GM06990 (cell line): ENCODE data around the gene PTPA.

ENCODE experiments used
- DNase-seq: peaks from one replicate; pipeline ENCODE4 v3.0.0-alpha.2; 2011; ENCODE audit not compliant: insufficient read length; ENCODE audit errors: extremely low read depth
- H3K27me3 ChIP-seq: replicated peaks from 2 replicates; pipeline ENCODE4 v1.6.0; 2011; ENCODE audit warnings: low read length; ENCODE audit not compliant: control insufficient read depth, insufficient read depth
- H3K36me3 ChIP-seq: 2 replicates; pipeline ENCODE4 v1.5.1; 2011; ENCODE audit warnings: low read length; ENCODE audit not compliant: control insufficient read depth, insufficient read depth
- H3K4me3 ChIP-seq: replicated peaks from 2 replicates; pipeline ENCODE4 v1.5.1; 2011; ENCODE audit warnings: low read depth, mild to moderate bottlenecking, control low read depth, low read length
- TF ChIP-seq, protein P1 (sequence below): IDR thresholded peaks from 2 replicates; pipeline ENCODE4 v1.5.1; 2011; ENCODE audit warnings: low read length, control low read depth, mild to moderate bottlenecking, inconsistent platforms; ENCODE audit not compliant: insufficient read depth, poor library complexity, severe bottlenecking

The PTPA gene

DNA sequence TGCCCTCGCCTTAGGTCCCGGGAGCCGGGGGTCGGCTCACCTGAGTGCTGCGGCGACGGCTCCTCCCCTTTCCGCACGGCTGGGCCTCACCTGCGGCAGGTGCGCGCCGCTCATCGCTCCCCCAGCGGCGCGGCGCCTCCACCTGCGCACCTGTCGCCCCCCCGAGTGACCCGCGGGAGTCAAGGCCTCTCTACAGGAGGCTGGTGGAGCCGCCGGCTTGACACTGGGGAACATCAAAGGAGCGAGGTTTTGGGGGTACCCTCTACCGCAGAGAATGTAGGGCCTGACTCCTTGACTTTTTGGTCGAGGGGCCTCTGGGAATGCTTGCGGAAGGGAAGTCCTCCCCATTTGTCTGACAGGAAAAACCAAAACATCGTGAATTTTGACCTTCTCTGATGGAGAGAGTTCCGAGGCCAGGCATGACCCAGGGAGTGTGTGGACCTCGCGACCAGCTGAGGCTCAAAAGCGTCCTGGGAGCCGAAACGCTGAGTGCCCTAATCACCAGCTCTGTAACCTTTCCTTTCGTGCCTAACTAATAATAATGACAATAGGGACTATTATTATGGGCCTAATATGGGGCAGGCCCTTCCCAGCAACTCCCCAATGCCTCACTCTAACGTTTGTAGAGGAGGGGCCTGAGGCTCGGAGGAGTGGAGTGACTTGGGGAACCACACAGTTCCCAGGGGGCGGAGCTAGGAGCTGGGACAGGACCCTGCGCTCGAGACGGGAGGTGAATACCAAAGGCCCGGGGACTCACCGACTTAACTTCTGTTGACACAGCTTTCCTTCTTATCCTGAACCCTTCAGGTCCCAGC, 67.6 kb downstream of the PTPA start:
- no peaks in the 10 kb centered on the region for H3K27me3 ChIP-seq
- TF ChIP-seq, protein P1, sequence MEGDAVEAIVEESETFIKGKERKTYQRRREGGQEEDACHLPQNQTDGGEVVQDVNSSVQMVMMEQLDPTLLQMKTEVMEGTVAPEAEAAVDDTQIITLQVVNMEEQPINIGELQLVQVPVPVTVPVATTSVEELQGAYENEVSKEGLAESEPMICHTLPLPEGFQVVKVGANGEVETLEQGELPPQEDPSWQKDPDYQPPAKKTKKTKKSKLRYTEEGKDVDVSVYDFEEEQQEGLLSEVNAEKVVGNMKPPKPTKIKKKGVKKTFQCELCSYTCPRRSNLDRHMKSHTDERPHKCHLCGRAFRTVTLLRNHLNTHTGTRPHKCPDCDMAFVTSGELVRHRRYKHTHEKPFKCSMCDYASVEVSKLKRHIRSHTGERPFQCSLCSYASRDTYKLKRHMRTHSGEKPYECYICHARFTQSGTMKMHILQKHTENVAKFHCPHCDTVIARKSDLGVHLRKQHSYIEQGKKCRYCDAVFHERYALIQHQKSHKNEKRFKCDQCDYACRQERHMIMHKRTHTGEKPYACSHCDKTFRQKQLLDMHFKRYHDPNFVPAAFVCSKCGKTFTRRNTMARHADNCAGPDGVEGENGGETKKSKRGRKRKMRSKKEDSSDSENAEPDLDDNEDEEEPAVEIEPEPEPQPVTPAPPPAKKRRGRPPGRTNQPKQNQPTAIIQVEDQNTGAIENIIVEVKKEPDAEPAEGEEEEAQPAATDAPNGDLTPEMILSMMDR = no peak
- no peak for DNase-seq

DNA sequence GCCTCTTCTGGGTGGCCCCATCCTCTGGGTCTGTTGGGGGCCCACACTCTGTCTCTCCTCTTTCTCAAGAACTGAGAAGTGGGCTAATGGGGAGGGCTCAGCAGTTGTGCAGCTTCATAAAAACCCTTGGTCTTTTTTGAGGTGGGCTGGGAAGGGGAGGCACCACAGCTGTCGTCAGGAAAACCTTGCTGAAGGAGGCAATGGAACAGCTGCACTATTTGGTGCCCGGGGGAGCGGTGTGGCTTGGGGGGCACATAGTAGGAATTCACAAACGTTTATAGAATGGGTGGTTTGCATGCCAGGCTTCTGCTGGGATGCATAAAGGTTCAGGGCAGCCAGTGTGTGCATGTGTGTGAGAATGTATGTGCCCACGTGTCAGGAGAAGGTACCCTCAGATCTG, 70.0 kb downstream of the PTPA start:
- TF ChIP-seq, protein P1 = no peak
- no peaks in the 10 kb centered on the region for H3K36me3 ChIP-seq
- no peaks in the 10 kb centered on the region for H3K27me3 ChIP-seq
- DNase-seq = no peak
- no peak overlapping the region for H3K4me3 ChIP-seq

More for the DNA sequence above, 67.6 kb downstream of the PTPA start:
- H3K4me3 ChIP-seq = peak overlapping the region; percentile 20; the same call in 1 of the 2 replicates
- H3K36me3 ChIP-seq = no peaks in the 10 kb centered on the region

DNA sequence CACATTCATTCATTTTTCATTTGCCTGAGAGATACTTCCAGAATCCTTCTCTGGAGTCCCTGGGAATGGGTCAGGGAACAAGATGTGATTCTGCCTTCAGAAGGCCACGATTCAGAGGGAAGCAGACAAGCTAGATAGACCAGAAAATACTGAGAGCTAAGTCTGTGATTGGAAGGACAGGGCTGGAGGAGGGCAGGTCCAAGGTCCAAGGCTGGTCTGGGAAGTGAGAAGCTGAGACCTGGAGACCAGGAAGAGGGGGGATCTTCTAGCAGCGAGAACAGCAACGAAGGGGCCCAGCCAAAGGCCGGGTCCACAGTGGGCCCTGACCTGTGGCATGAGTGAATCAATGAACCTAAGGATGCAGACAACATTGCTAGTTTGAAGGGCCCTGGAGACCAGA, 70.9 kb downstream of the PTPA start:
- no peak for DNase-seq
- Histone ChIP-seq H3K4me3 (no peak overlapping the region), H3K27me3 (no peaks in the 10 kb centered on the region), H3K36me3 (no peaks in the 10 kb centered on the region)
- TF ChIP-seq, protein P1 = no peak

GRCh38 chr9:129182625-129183494, 71.6 kb downstream of the PTPA start:
- no peaks in the 10 kb centered on the region for H3K36me3 ChIP-seq
- no peak overlapping the region for H3K4me3 ChIP-seq
- TF ChIP-seq, protein P1 = peak; percentile 36
- DNase-seq = no peak
- no peaks in the 10 kb centered on the region for H3K27me3 ChIP-seq

DNA sequence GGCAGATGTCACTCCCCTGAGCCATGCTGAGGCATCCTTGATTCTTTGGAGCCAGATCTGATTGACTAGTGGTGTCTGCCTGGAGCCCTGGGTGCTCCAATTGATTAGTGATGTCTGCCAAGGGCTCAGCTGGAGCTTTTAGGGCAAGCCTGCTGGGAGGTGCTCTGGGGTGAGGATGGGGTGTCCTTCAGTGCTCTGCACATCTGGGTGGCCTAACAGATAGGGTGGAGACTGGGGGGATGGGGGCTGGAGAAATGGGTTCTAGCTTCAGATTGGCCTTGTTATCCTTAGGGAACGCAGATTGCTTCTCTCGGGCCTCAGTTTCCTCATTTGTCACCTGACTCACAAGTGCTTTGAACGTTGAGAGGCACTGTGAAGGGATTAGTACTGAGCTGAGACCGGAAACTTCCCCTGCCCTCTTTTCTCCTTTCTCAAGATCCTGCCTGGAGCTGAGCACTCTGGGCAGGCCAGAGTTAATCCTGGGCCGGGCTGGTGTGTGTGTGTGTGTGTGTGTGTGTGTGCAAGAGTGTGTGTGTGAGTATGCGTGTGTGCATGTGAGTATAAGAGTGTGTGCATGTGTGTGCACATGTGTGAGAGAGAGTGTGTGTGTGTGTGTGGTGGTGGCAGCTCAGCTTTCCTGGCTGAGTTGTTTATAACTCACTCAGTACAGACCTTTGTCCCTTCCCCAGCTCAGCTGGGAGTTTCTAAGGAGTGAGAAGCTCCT, 72.4 kb downstream of the PTPA start:
- no peak for DNase-seq
- Histone ChIP-seq H3K36me3 (no peaks in the 10 kb centered on the region), H3K4me3 (no peak overlapping the region), H3K27me3 (no peaks in the 10 kb centered on the region)
- TF ChIP-seq, protein P1 = no peak
